BJ (cell line): Measurements from ENCODE around the gene IGLON5. TPM values are rescaled to one million over a fixed set of nuclear protein-coding genes. Genes with fewer than 3 reads are reported as not detected.

Experiments used
- CTCF ChIA-PET: fragments of 350-600 bp; formaldehyde crosslinking; extraction: SDS; loops from one replicate; lab custom pipeline; 2021; ENCODE audit warnings: antibody characterized with exemption, inconsistent platforms; lab: Yijun Ruan, JAX
- POLR2A ChIA-PET: fragments of 300-600 bp; sonication (Branson Sonifier 250); formaldehyde crosslinking; extraction: SDS; loops from one replicate; lab custom pipeline; 2021; ENCODE audit warnings: antibody characterized with exemption; lab: Charles Lee
- DNase-seq: peaks from one replicate; pipeline ENCODE4 v3.0.0-alpha.2; 2011; ENCODE audit warnings: low read depth
- H3K27me3 ChIP-seq: 2 replicates; pipeline ENCODE4 v1.6.0; 2011; ENCODE audit warnings: low read length; ENCODE audit not compliant: control insufficient read depth, insufficient read depth
- H3K36me3 ChIP-seq: 2 replicates; pipeline ENCODE4 v1.5.1; 2011; ENCODE audit warnings: low read length; ENCODE audit not compliant: control insufficient read depth, insufficient read depth
- H3K4me3 ChIP-seq: 2 replicates; pipeline ENCODE4 v1.5.1; 2011; ENCODE audit warnings: low read depth, mild to moderate bottlenecking, control low read depth, low read length
- polyA plus RNA-seq: library from polyadenylated mRNA; depleted of rRNA; stranded (reverse); fragments of >200 nt; gene quantifications from 2 replicates; pipeline ENCODE4 v1.2.3, GENCODE V29; 2011; rRNA removed
- TF ChIP-seq, protein P1 (sequence below): IDR thresholded peaks from 2 replicates; pipeline ENCODE4 v1.5.1; 2011; ENCODE audit warnings: low read depth, mild to moderate bottlenecking, control low read depth, inconsistent platforms, low read length, moderate library complexity; ENCODE audit not compliant: insufficient read depth

Gene IGLON5
- polyA plus RNA-seq, 1 experiment: not detected

DNA sequence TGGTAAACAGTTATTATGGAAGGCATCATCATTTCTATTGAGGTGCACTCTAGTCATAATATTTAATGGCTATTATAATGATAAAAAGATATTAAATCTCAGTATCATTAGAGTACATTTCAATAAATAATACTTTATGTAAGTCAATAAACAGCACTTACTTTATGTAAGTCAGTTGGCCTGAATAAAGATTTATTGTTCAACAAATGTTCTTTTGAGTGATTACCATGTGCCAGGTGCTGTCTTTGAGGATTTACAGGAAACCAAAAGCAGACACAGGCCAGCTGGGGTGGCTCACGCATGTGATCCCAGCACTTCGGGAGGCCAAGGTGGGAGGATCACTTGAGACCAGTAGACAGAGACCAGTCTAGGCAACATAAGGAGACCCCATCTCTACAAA, 66.0 kb downstream of the IGLON5 start:
- no peaks in the 10 kb centered on the region for H3K36me3 ChIP-seq
- no peak for DNase-seq
- TF ChIP-seq, protein P1, sequence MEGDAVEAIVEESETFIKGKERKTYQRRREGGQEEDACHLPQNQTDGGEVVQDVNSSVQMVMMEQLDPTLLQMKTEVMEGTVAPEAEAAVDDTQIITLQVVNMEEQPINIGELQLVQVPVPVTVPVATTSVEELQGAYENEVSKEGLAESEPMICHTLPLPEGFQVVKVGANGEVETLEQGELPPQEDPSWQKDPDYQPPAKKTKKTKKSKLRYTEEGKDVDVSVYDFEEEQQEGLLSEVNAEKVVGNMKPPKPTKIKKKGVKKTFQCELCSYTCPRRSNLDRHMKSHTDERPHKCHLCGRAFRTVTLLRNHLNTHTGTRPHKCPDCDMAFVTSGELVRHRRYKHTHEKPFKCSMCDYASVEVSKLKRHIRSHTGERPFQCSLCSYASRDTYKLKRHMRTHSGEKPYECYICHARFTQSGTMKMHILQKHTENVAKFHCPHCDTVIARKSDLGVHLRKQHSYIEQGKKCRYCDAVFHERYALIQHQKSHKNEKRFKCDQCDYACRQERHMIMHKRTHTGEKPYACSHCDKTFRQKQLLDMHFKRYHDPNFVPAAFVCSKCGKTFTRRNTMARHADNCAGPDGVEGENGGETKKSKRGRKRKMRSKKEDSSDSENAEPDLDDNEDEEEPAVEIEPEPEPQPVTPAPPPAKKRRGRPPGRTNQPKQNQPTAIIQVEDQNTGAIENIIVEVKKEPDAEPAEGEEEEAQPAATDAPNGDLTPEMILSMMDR: no peak
- no peak overlapping the region for H3K4me3 ChIP-seq
- ChIA-PET POLR2A (no interaction called here), CTCF (no interaction called here)
- peaks cover 2% of the 10 kb centered on the region; the same call in 1 of the 2 replicates for H3K27me3 ChIP-seq

DNA sequence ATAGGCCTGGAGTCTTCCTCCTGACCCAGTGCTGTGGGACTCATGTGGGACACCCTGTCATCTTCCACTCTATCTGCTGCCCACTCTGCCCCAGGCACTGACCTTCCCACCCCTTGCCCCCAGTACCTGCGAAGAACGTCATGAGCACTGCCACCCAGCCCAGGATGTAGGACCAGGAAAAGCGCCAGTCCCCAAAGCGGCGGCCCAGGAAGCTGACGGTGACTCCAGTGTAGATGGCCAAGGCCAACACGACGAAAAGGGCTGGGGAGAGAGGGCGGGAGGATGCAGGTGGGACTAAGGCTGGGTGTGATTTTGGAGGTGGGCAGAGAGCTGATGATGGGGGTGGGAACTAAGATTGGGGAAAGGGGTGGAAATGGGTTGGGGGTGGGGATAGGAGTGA, 68.9 kb downstream of the IGLON5 start:
- TF ChIP-seq, protein P1: no peak
- no peak overlapping the region for H3K4me3 ChIP-seq
- ChIA-PET POLR2A (no interaction called here), CTCF (no interaction called here)
- DNase-seq: no peak
- no peaks in the 10 kb centered on the region for H3K27me3 ChIP-seq
- no peaks in the 10 kb centered on the region for H3K36me3 ChIP-seq

Other genes starting within 250 kb of the IGLON5 start
- gene KLK13, start 246.6 kb upstream of the IGLON5 start, polyA plus RNA-seq: not detected in 2 replicates
- 0.06 TPM in 1 of 2 replicates, not detected in the other for gene KLK14, start 228.8 kb upstream of the IGLON5 start, polyA plus RNA-seq
- 2.3 and 3.3 TPM in 2 replicates for gene CTU1, start 203.2 kb upstream of the IGLON5 start, polyA plus RNA-seq
- not detected in 2 replicates for gene SIGLEC9, start 186.7 kb upstream of the IGLON5 start, polyA plus RNA-seq
- gene SIGLEC7, start 169.3 kb upstream of the IGLON5 start, polyA plus RNA-seq: not detected in 2 replicates
- gene CD33, start 86.6 kb upstream of the IGLON5 start, polyA plus RNA-seq: not detected in 2 replicates
- not detected in 2 replicates for gene SIGLECL1, start 60.6 kb upstream of the IGLON5 start, polyA plus RNA-seq
- 0.93 and 1.5 TPM in 2 replicates for gene VSIG10L, start 30.5 kb downstream of the IGLON5 start, polyA plus RNA-seq
- 92.8 and 149 TPM in 2 replicates for gene ETFB, start 54.7 kb downstream of the IGLON5 start, polyA plus RNA-seq
- 0.12 TPM in 1 of 2 replicates, not detected in the other for gene CLDND2, start 57.4 kb downstream of the IGLON5 start, polyA plus RNA-seq
- not detected in 2 replicates for gene NKG7, start 61.0 kb downstream of the IGLON5 start, polyA plus RNA-seq
- not detected in 2 replicates for gene LIM2, start 76.3 kb downstream of the IGLON5 start, polyA plus RNA-seq
- gene C19orf84, start 78.9 kb downstream of the IGLON5 start, polyA plus RNA-seq: not detected in 2 replicates
- gene SIGLEC10, start 106.0 kb downstream of the IGLON5 start, polyA plus RNA-seq: not detected in 2 replicates
- gene SIGLEC8, start 146.8 kb downstream of the IGLON5 start, polyA plus RNA-seq: not detected in 2 replicates
- not detected in 2 replicates for gene CEACAM18, start 166.9 kb downstream of the IGLON5 start, polyA plus RNA-seq
- gene SIGLEC12, start 190.2 kb downstream of the IGLON5 start, polyA plus RNA-seq: not detected in 2 replicates
- not detected in 2 replicates for gene SIGLEC6, start 220.0 kb downstream of the IGLON5 start, polyA plus RNA-seq